GM12874 (cell line): ENCODE results near the gene SMARCA5.

Experiments
- CTCF ChIP-seq: IDR thresholded peaks from 2 replicates; pipeline ENCODE4 v1.5.1; 2011; ENCODE audit warnings: low read depth, mild to moderate bottlenecking, control low read depth, low read length, moderate library complexity; ENCODE audit not compliant: insufficient read depth

SMARCA5 gene

GRCh38 chr4:143559757-143560147 is 46.2 kb downstream of the SMARCA5 start:
- no peak for TF ChIP-seq CTCF

DNA sequence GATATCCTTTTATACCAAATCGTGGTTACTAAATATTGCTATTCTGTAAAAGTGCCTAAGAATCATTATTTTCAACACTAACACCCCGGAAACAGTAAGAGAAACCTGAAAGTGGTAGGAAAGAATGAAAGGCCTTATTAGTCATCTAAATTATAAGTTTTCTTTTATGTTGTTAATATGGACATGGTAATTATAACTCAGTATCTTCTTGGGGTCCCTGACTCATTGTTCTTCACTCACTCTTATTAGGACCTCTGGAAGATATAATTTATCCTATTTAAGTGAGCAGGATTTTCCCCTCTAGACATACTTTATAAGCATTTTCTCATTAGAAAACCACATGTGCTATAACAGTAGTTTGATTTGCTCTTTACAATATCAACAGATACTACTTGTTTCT is 51.0 kb downstream of the SMARCA5 start:
- no peak for TF ChIP-seq CTCF

GRCh38 chr4:143575331-143575730 is 61.8 kb downstream of the SMARCA5 start:
- no peak for TF ChIP-seq CTCF

- TF ChIP-seq CTCF, result no peak
These were observed 67.9 kb downstream of the SMARCA5 start for GRCh38 chr4:143581331-143581946.

DNA sequence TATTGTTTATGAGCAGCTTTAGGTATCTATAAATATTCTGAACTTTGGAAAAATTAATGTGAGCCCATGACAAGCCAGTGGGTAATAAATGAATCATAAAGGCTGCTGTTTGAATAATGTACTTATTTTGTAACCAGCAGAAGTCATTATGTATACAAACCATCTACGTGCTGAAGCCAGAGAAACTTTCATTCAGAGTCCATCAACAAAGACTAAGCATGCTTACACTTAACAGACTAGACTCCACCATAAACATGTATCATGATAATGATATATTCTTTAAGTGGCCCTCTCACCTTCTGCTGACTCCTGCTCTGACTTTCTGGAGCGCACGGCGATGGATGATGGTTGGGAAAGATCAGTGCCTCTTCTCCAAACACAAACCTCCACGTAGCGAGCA is 72.0 kb downstream of the SMARCA5 start:
- TF ChIP-seq CTCF, result no peak

GRCh38 chr4:143586080-143586479 is 72.6 kb downstream of the SMARCA5 start:
- no peak for TF ChIP-seq CTCF

GRCh38 chr4:143587703-143588102 is 74.2 kb downstream of the SMARCA5 start:
- TF ChIP-seq CTCF, result no peak
